ENCODE measurements around the gene VEPH1. TPM values are rescaled to one million over a fixed set of nuclear protein-coding genes. Genes with fewer than 3 reads are reported as not detected.

The VEPH1 gene
- total and polyA plus RNA-seq, 2 donors from 2014 or later = 17.8 to 29.2 TPM

DNA sequence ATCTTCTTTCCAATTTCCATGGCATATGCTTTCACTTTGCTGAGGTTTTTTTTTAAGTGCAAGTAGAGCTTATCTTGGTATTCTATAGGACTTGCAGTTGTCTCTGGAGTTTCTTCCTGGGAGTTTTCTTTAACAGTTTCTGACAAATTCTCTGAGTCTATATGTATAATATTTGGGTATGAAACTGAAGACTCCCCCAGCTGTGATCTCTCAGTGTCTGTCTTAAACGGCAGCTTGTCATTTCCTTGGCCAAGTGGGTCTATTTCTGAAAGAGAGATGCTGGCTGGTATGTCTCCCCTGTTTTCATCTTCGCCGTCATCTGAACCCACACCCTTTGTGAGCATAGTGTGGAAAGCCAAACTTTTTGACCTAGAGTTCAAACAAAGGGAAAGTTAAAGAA lies 139.8 kb downstream of the VEPH1 start:
- no peak for FAIRE-seq

DNA sequence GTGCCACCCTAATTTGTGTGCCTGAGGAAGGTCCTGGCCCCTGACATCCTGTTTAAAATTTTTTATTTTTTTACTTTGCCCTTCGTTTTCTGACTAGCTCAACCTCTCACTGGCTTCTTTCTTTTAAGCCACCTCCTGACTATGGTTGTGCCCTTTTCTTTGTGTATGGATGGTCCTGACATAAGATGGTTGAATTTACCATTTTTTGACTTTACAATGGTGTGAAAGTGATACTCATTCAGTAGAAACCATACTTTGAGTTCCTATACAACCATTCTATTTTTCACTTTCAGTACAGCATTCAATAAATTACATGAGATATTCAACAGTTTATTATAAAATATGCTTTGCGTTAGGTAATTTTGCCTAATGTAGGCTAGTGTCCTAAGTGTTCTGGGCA lies 140.9 kb downstream of the VEPH1 start:
- Histone ChIP-seq H3K27ac (ENCODE audit: low read depth in 2 of 2, low read length in 2 of 2) (no peak overlapping the region), H3K9ac (ENCODE audit: low read length in 3 of 3) (no peak overlapping the region), H3K9me3 (ENCODE audit: control insufficient read depth in 2 of 3, insufficient read depth in 1 of 3, low read length in 3 of 3) (no peaks in the 10 kb centered on the region), H3K4me1 (ENCODE audit: control insufficient read depth in 2 of 3, insufficient read depth in 2 of 3, low read depth in 1 of 3, low read length in 3 of 3) (no peaks in the 10 kb centered on the region), H3K27me3 (ENCODE audit: control insufficient read depth, insufficient read depth, low read length) (no peaks in the 10 kb centered on the region), H3K36me3 (ENCODE audit: control insufficient read depth in 2 of 3, insufficient read depth in 3 of 3, low read length in 3 of 3) (peaks cover 0 to 2% (median 0%) of the 10 kb centered on the region in 3 donors), H3K4me3 (ENCODE audit: low read length in 3 of 3) (no peak overlapping the region)
- no peak for FAIRE-seq
- no peak for DNase-seq
- intact Hi-C loops (cut with DNase I) = no loop called here
- TF ChIP-seq, protein P1, sequence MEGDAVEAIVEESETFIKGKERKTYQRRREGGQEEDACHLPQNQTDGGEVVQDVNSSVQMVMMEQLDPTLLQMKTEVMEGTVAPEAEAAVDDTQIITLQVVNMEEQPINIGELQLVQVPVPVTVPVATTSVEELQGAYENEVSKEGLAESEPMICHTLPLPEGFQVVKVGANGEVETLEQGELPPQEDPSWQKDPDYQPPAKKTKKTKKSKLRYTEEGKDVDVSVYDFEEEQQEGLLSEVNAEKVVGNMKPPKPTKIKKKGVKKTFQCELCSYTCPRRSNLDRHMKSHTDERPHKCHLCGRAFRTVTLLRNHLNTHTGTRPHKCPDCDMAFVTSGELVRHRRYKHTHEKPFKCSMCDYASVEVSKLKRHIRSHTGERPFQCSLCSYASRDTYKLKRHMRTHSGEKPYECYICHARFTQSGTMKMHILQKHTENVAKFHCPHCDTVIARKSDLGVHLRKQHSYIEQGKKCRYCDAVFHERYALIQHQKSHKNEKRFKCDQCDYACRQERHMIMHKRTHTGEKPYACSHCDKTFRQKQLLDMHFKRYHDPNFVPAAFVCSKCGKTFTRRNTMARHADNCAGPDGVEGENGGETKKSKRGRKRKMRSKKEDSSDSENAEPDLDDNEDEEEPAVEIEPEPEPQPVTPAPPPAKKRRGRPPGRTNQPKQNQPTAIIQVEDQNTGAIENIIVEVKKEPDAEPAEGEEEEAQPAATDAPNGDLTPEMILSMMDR (IDR thresholded peaks at IDR 0.05; ENCODE audit: borderline replicate concordance, extremely low read depth, insufficient read depth) = no peak

More for the DNA sequence above, 139.8 kb downstream of the VEPH1 start:
- no peak overlapping the region for H3K9ac ChIP-seq (ENCODE audit: low read length in 3 of 3)
- peaks cover 0 to 2% (median 0%) of the 10 kb centered on the region in 3 donors for H3K36me3 ChIP-seq (ENCODE audit: control insufficient read depth in 2 of 3, insufficient read depth in 3 of 3, low read length in 3 of 3)
- intact Hi-C loops (cut with DNase I) = no loop called here
- no peak overlapping the region for H3K4me3 ChIP-seq (ENCODE audit: low read length in 3 of 3)
- peaks cover 0 to 4% (median 0%) of the 10 kb centered on the region in 3 donors for H3K4me1 ChIP-seq (ENCODE audit: control insufficient read depth in 2 of 3, insufficient read depth in 2 of 3, low read depth in 1 of 3, low read length in 3 of 3)
- no peaks in the 10 kb centered on the region for H3K27me3 ChIP-seq (ENCODE audit: control insufficient read depth, insufficient read depth, low read length)
- no peak overlapping the region for H3K27ac ChIP-seq (ENCODE audit: low read depth in 2 of 2, low read length in 2 of 2)
- no peak for DNase-seq
- TF ChIP-seq, protein P1 (IDR thresholded peaks at IDR 0.05; ENCODE audit: borderline replicate concordance, extremely low read depth, insufficient read depth) = no peak
- H3K9me3 ChIP-seq (ENCODE audit: control insufficient read depth in 2 of 3, insufficient read depth in 1 of 3, low read length in 3 of 3) = no peaks in the 10 kb centered on the region

DNA sequence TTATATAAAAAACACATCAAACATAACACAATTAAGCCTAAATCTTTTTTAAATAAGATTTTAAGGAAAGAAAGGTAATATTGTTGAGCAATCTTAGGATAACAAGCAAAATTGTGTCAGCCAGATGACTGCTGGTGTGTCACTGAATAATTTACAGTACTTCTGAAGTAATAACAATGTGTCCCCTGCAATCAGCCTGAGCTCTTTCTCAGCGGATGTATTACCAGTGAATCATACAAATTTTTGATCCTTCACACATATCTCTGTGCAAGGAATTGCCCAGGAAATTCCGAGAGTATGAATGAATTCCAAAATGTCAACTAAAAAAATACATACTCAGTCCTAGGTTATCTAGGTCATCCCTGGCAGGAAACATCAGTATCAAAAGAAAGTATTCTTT lies 143.2 kb downstream of the VEPH1 start:
- Histone ChIP-seq H3K4me1 (ENCODE audit: control insufficient read depth in 2 of 3, insufficient read depth in 2 of 3, low read depth in 1 of 3, low read length in 3 of 3) (no peaks in the 10 kb centered on the region), H3K36me3 (ENCODE audit: control insufficient read depth in 2 of 3, insufficient read depth in 3 of 3, low read length in 3 of 3) (peaks cover 0 to 2% (median 0%) of the 10 kb centered on the region in 3 donors), H3K27ac (ENCODE audit: low read depth in 2 of 2, low read length in 2 of 2) (no peak overlapping the region), H3K9me3 (ENCODE audit: control insufficient read depth in 2 of 3, insufficient read depth in 1 of 3, low read length in 3 of 3) (no peaks in the 10 kb centered on the region), H3K4me3 (ENCODE audit: low read length in 3 of 3) (no peak overlapping the region), H3K9ac (ENCODE audit: low read length in 3 of 3) (no peak overlapping the region), H3K27me3 (ENCODE audit: control insufficient read depth, insufficient read depth, low read length) (no peaks in the 10 kb centered on the region)
- TF ChIP-seq, protein P1 (IDR thresholded peaks at IDR 0.05; ENCODE audit: borderline replicate concordance, extremely low read depth, insufficient read depth) = no peak
- DNase-seq (no peak), FAIRE-seq (no peak)
- intact Hi-C loops (cut with DNase I) = no loop called here

DNA sequence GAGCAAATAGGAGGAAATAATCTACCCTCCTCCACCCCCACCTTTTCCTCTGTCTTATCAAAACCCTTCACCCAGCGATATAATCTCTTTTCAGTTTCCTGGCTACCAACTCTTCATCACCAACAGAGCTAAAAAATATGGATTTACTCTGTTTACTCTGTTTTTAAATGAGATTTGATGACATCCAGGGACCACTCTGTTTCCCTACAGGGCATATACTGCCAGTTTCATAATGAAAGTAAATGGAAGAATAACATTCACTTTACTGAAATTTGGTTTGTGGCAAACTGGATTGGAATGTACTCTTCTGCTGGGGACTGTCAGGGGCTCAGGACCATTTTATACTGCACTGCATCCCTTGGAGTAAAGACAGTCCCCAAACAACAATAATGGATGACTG lies 146.7 kb downstream of the VEPH1 start:
- Histone ChIP-seq H3K36me3 (ENCODE audit: control insufficient read depth in 2 of 3, insufficient read depth in 3 of 3, low read length in 3 of 3) (no peaks in the 10 kb centered on the region), H3K9ac (ENCODE audit: low read length in 3 of 3) (no peak overlapping the region), H3K4me3 (ENCODE audit: low read length in 3 of 3) (no peak overlapping the region), H3K27me3 (ENCODE audit: control insufficient read depth, insufficient read depth, low read length) (no peaks in the 10 kb centered on the region), H3K27ac (ENCODE audit: low read depth in 2 of 2, low read length in 2 of 2) (no peak overlapping the region), H3K9me3 (ENCODE audit: control insufficient read depth in 2 of 3, insufficient read depth in 1 of 3, low read length in 3 of 3) (no peaks in the 10 kb centered on the region), H3K4me1 (ENCODE audit: control insufficient read depth in 2 of 3, insufficient read depth in 2 of 3, low read depth in 1 of 3, low read length in 3 of 3) (no peaks in the 10 kb centered on the region)
- intact Hi-C loops (cut with DNase I) = no loop called here
- FAIRE-seq (no peak), DNase-seq (no peak)
- TF ChIP-seq, protein P1 (IDR thresholded peaks at IDR 0.05; ENCODE audit: borderline replicate concordance, extremely low read depth, insufficient read depth) = no peak

All from kidney (tissue), 14 donors.